Prostate gland (tissue), 2 donors: Measurements from ENCODE around the gene CACNA1I. TPM values are rescaled to one million over a fixed set of nuclear protein-coding genes. Genes with fewer than 3 reads are reported as not detected.

Experiments used
- DNase-seq: peaks from one replicate; pipeline ENCODE4 v3.0.0-alpha.2; 2019; ENCODE audit warnings: low spot score
- H3K27ac ChIP-seq, 2 donors: fragments of 200-600 bp; sonication (generic); 2 replicates each; pipeline ENCODE4 v1.5.1; 2017 to 2019
- H3K27me3 ChIP-seq: fragments of 200-600 bp; sonication (generic); replicated peaks from 2 replicates; pipeline ENCODE4 v1.5.1; 2019; ENCODE audit not compliant: insufficient read depth
- H3K36me3 ChIP-seq, 2 donors: fragments of 200-600 bp; sonication (generic); 1 replicate in 1 of 2; 2 replicates in 1 of 2; pipeline versions ENCODE4 v1.5.1 to v1.8.1; 2017 to 2019
- H3K4me1 ChIP-seq: fragments of 200-600 bp; sonication (generic); replicated peaks from 2 replicates; pipeline ENCODE4 v1.5.1; 2019
- H3K4me3 ChIP-seq, 2 donors: fragments of 200-600 bp; sonication (generic); 2 replicates each; pipeline ENCODE4 v1.5.1; 2017 to 2019
- H3K9me3 ChIP-seq: fragments of 200-600 bp; sonication (generic); 2 replicates; pipeline ENCODE4 v1.5.1; 2017
- CTCF ChIP-seq, 4 experiments: fragments of 200-600 bp in 2 of 4; fragments of 450-650 bp in 2 of 4; sonication (generic) in 2 of 4; IDR thresholded peaks; 1 replicate in 3 of 4; 2 replicates in 1 of 4; pipeline ENCODE4 v1.5.1; 2016 to 2019; ENCODE audit warnings: antibody characterized with exemption in 4 of 4, mild to moderate bottlenecking in 2 of 4, moderate library complexity in 2 of 4
- POLR2A ChIP-seq: fragments of 450-650 bp; IDR thresholded peaks from one replicate; pipeline ENCODE4 v1.6.1; 2016; ENCODE audit warnings: antibody characterized with exemption, mild to moderate bottlenecking
- POLR2AphosphoS5 ChIP-seq: sonication (generic); formaldehyde crosslinking; IDR thresholded peaks from one replicate; pipeline ENCODE4 v1.6.1; 2017; ENCODE audit warnings: antibody characterized with exemption
- WGBS: methylation state at CpG from one replicate; pipeline ENCODE4 v1.1.5; 2018; 5-methylcytosine and 5-hydroxymethylcytosine counted together
- intact Hi-C: fragments of 100-400 bp; cut with DNase I; formaldehyde crosslinking; loops from one replicate; pipeline ENCODE4 v1.14.2; 2022
- total RNA-seq, 2 donors: library from RNA; depleted of rRNA; stranded (reverse); fragments of >200 nt; gene quantifications; one replicate each; pipeline ENCODE4 v1.1.0, GENCODE V29; 2016

Gene CACNA1I
- total RNA-seq, 2 donors from 2014 or later: 0.05 to 0.68 TPM

- H3K27me3 ChIP-seq: peaks cover 22% of the 10 kb centered on the region
- H3K36me3 ChIP-seq: no peaks in the 10 kb centered on the region
- WGBS: 74% methylated on average over 7 of the region's 7 CpGs
- H3K9me3 ChIP-seq: no peaks in the 10 kb centered on the region
- TF ChIP-seq POLR2A (no peak), POLR2AphosphoS5 (no peak)
- H3K27ac ChIP-seq: no peak overlapping the region
- no peak for DNase-seq
- no peak overlapping the region for H3K4me3 ChIP-seq
- intact Hi-C loops: no loop called here
- H3K4me1 ChIP-seq: no peaks in the 10 kb centered on the region
Observed at GRCh38 chr22:39666926-39667325, 96.4 kb downstream of the CACNA1I start.

- TF ChIP-seq POLR2A (no peak), POLR2AphosphoS5 (no peak), CTCF (IDR thresholded peaks at IDR 0.05) (no peak)
- 92% methylated on average over 2 of the region's 2 CpGs for WGBS
- H3K9me3 ChIP-seq: no peaks in the 10 kb centered on the region
- H3K4me3 ChIP-seq: no peak overlapping the region
- intact Hi-C loops: no loop called here
- no peaks in the 10 kb centered on the region for H3K36me3 ChIP-seq
- peaks cover under 1% of the 10 kb centered on the region for H3K27me3 ChIP-seq
- H3K4me1 ChIP-seq: no peaks in the 10 kb centered on the region
- no peak overlapping the region for H3K27ac ChIP-seq
- DNase-seq: no peak
Observed at GRCh38 chr22:39669432-39669831, 98.9 kb downstream of the CACNA1I start.

GRCh38 chr22:39671936-39672335, 101.4 kb downstream of the CACNA1I start:
- Histone ChIP-seq H3K27me3 (no peaks in the 10 kb centered on the region), H3K9me3 (no peaks in the 10 kb centered on the region), H3K4me1 (no peaks in the 10 kb centered on the region), H3K4me3 (no peak overlapping the region), H3K36me3 (no peaks in the 10 kb centered on the region), H3K27ac (no peak overlapping the region)
- DNase-seq: no peak
- intact Hi-C loops: no loop called here
- TF ChIP-seq POLR2AphosphoS5 (no peak), CTCF (IDR thresholded peaks at IDR 0.05) (no peak), POLR2A (no peak)
- 98% methylated on average over 3 of the region's 3 CpGs for WGBS

- WGBS: 80% methylated on average over 7 of the region's 7 CpGs
- Histone ChIP-seq H3K4me3 (no peak overlapping the region), H3K36me3 (no peaks in the 10 kb centered on the region), H3K4me1 (no peaks in the 10 kb centered on the region), H3K9me3 (no peaks in the 10 kb centered on the region), H3K27ac (no peak overlapping the region), H3K27me3 (no peaks in the 10 kb centered on the region)
- intact Hi-C loops: no loop called here
- no peak for DNase-seq
- TF ChIP-seq POLR2A: no peak
- TF ChIP-seq POLR2AphosphoS5: no peak
- TF ChIP-seq CTCF (IDR thresholded peaks at IDR 0.05): no peak
Observed at GRCh38 chr22:39674536-39674935, 104.0 kb downstream of the CACNA1I start.

GRCh38 chr22:39675947-39676346, 105.4 kb downstream of the CACNA1I start:
- Histone ChIP-seq H3K4me3 (no peak overlapping the region), H3K36me3 (no peaks in the 10 kb centered on the region), H3K27me3 (no peaks in the 10 kb centered on the region), H3K27ac (no peak overlapping the region), H3K9me3 (no peaks in the 10 kb centered on the region), H3K4me1 (no peaks in the 10 kb centered on the region)
- 83% methylated on average over 10 of the region's 10 CpGs for WGBS
- no peak for DNase-seq
- TF ChIP-seq POLR2AphosphoS5 (no peak), CTCF (IDR thresholded peaks at IDR 0.05) (no peak), POLR2A (no peak)
- intact Hi-C loops: no loop called here
